Mesendoderm (in vitro differentiated cells): ENCODE measurements around the gene OR51I2.
A peak's percentile ranks its signal among the peaks of the same experiment; 100 is the strongest.

Source experiments
- DNase-seq: peaks from one replicate; pipeline ENCODE4 v3.0.0; 2013
- H2AK5ac ChIP-seq: 2 replicates; pipeline ENCODE4 v1.6.1; 2013; ENCODE audit warnings: low read length, inconsistent platforms
- H2BK120ac ChIP-seq: 2 replicates; pipeline ENCODE4 v1.6.1; 2013; ENCODE audit warnings: low read depth, mild to moderate bottlenecking, low read length, moderate library complexity, mixed read lengths
- H2BK15ac ChIP-seq: replicated peaks from 2 replicates; pipeline ENCODE4 v1.6.1; 2013; ENCODE audit warnings: low read depth, mild to moderate bottlenecking, moderate library complexity
- H2BK5ac ChIP-seq: 2 replicates; pipeline ENCODE4 v1.6.1; 2013; ENCODE audit warnings: low read length, inconsistent platforms
- H3K18ac ChIP-seq: 2 replicates; pipeline ENCODE4 v1.6.1; 2013; ENCODE audit warnings: mild to moderate bottlenecking, low read length, mixed read lengths
- H3K23ac ChIP-seq: one replicate; pipeline ENCODE4 v1.6.1; 2013; ENCODE audit warnings: low read length
- H3K27ac ChIP-seq: 2 replicates; pipeline ENCODE4 v1.5.1; 2013; ENCODE audit warnings: low read depth, mild to moderate bottlenecking, inconsistent platforms, low read length, moderate library complexity
- H3K27me3 ChIP-seq: 2 replicates; pipeline ENCODE4 v1.6.1; 2013; ENCODE audit warnings: low read length, control low read depth, mild to moderate bottlenecking, inconsistent platforms; ENCODE audit not compliant: insufficient read depth, poor library complexity
- H3K36me3 ChIP-seq: 2 replicates; pipeline ENCODE4 v1.6.1; 2013; ENCODE audit warnings: low read length, inconsistent platforms; ENCODE audit not compliant: control insufficient read depth, insufficient read depth
- H3K4ac ChIP-seq: one replicate; pipeline ENCODE4 v1.6.1; 2013; ENCODE audit warnings: low read depth, mild to moderate bottlenecking, low read length, moderate library complexity
- H3K4me1 ChIP-seq: 2 replicates; pipeline ENCODE4 v1.6.1; 2013; ENCODE audit warnings: low read depth, low read length, inconsistent platforms; ENCODE audit not compliant: control insufficient read depth
- H3K4me2 ChIP-seq: 2 replicates; pipeline ENCODE4 v1.6.1; 2013; ENCODE audit warnings: low read length
- H3K4me3 ChIP-seq: 2 replicates; pipeline ENCODE4 v1.5.1; 2013; ENCODE audit warnings: mild to moderate bottlenecking, low read length
- H3K56ac ChIP-seq: one replicate; pipeline ENCODE4 v1.6.1; 2013; ENCODE audit warnings: low read length
- H3K79me1 ChIP-seq: 2 replicates; pipeline ENCODE4 v1.6.1; 2013; ENCODE audit warnings: low read length, inconsistent platforms
- H3K79me2 ChIP-seq: 2 replicates; pipeline ENCODE4 v1.6.1; 2013; ENCODE audit warnings: mild to moderate bottlenecking, low read length; ENCODE audit not compliant: control insufficient read depth, insufficient read depth
- H3K9ac ChIP-seq: 2 replicates; pipeline ENCODE4 v1.6.1; 2013; ENCODE audit warnings: low read length, inconsistent platforms
- H4K5ac ChIP-seq: one replicate; pipeline ENCODE4 v1.6.1; 2013; ENCODE audit warnings: low read length
- H4K8ac ChIP-seq: one replicate; pipeline ENCODE4 v1.6.1; 2013; ENCODE audit warnings: low read depth, mild to moderate bottlenecking, control low read depth, low read length, moderate library complexity
- WGBS: extraction: QIAGEN DNeasy Blood & Tissue Kit; methylation state at CpG from one replicate; pipeline ENCODE4 v1.1.7; 2013; ENCODE audit warnings: low lambda C conversion rate, missing lambda C conversion rate; ENCODE audit not compliant: insufficient coverage; ENCODE audit errors: extremely low coverage; 5-methylcytosine and 5-hydroxymethylcytosine counted together

OR51I2 gene

DNA sequence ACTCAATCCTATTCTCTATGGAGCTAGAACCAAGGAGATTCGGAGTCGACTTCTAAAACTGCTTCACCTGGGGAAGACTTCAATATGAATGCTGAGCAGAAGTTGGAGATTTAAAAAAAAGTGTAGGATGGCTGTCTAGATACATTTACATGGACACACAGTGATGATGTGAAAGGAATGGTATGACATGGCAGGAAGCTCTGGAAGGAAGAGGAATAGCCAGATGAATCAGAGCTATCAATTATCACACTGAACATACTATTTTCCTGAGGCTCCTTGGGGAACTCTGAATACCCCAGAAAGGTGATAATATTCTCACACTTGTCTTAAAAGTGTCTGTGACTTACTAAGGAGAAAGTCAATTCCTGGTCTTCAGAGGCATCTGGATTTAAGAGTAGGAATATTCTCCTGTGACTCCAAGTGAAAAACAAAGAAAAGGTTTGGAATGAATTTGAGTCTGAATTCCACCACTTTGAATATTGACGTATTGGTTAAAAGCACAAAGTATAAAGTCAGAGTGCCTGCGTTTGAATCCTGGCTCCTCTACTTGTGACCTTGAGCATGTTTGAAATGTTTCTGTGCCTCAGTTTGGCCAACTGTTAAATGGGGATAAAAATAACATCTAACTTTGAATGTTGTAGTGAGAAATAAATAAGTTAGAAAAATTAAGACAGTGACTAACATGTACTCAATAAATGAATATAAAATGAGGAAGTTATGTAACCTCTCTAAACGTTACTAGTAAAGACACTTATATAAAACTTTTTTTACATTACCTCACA is 40.6 kb downstream of the OR51I2 start:
- no peak for DNase-seq
- no peak overlapping the region for H3K9ac ChIP-seq
- no peak overlapping the region for H2AK5ac ChIP-seq

GRCh38 chr11:5499671-5500070 is 50.5 kb downstream of the OR51I2 start:
- Histone ChIP-seq H2AK5ac (no peak overlapping the region), H2BK120ac (no peak overlapping the region), H3K27ac (no peak overlapping the region), H3K56ac (no peak overlapping the region), H3K4ac (no peak overlapping the region), H3K4me3 (no peak overlapping the region), H4K8ac (no peak overlapping the region), H3K4me1 (no peaks in the 10 kb centered on the region), H3K23ac (no peak overlapping the region), H3K4me2 (no peak overlapping the region), H2BK15ac (no peak overlapping the region), H3K79me2 (no peaks in the 10 kb centered on the region), H3K18ac (no peak overlapping the region), H3K79me1 (no peaks in the 10 kb centered on the region), H3K9ac (no peak overlapping the region), H3K36me3 (no peaks in the 10 kb centered on the region), H2BK5ac (no peak overlapping the region), H4K5ac (no peak overlapping the region), H3K27me3 (no peaks in the 10 kb centered on the region)
- DNase-seq = peak; percentile 22
- no CpG with 5 or more reads among the region's 2 CpGs for WGBS

More for the DNA sequence above, 40.6 kb downstream of the OR51I2 start:
- Histone ChIP-seq H3K4me3 (no peak overlapping the region), H3K27ac (no peak overlapping the region), H3K18ac (no peak overlapping the region), H2BK120ac (no peak overlapping the region), H2BK15ac (no peak overlapping the region), H3K4me2 (no peak overlapping the region), H2BK5ac (no peak overlapping the region), H3K27me3 (no peaks in the 10 kb centered on the region), H4K8ac (no peak overlapping the region), H3K23ac (no peak overlapping the region), H3K56ac (no peak overlapping the region), H4K5ac (no peak overlapping the region), H3K79me2 (no peaks in the 10 kb centered on the region), H3K79me1 (no peaks in the 10 kb centered on the region), H3K4ac (no peak overlapping the region), H3K36me3 (no peaks in the 10 kb centered on the region), H3K4me1 (no peaks in the 10 kb centered on the region)
- WGBS = no CpG with 5 or more reads among the region's 5 CpGs

DNA sequence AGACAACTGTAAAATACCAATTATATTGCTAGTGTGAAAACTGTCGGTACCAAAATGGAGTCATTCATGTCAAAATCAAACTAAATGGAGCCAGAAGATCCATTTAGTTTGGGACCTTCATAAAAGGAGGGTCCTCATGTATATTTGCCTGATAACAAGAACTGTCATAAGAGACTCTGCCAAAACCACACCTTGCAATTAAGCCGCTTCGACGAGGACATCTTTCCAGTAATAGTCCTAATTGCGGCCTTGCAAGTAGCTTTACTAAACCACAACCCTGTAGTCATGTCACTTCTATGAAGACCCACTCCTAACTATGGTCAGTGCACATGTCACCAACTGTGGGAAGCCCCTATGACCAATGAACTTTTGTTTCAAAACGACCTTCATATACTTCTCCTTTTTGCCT is 51.3 kb downstream of the OR51I2 start:
- Histone ChIP-seq H3K79me2 (no peaks in the 10 kb centered on the region), H2AK5ac (no peak overlapping the region), H3K4me2 (no peak overlapping the region), H3K9ac (no peak overlapping the region), H4K5ac (no peak overlapping the region), H3K56ac (no peak overlapping the region), H3K23ac (no peak overlapping the region), H4K8ac (no peak overlapping the region), H3K4me3 (no peak overlapping the region), H3K27me3 (no peaks in the 10 kb centered on the region), H3K79me1 (no peaks in the 10 kb centered on the region), H3K4ac (no peak overlapping the region), H3K18ac (no peak overlapping the region), H3K27ac (no peak overlapping the region), H2BK120ac (no peak overlapping the region), H3K4me1 (no peaks in the 10 kb centered on the region), H2BK15ac (no peak overlapping the region), H3K36me3 (no peaks in the 10 kb centered on the region), H2BK5ac (no peak overlapping the region)
- no peak for DNase-seq
- WGBS = no CpG with 5 or more reads among the region's 6 CpGs

- H3K9ac ChIP-seq = no peak overlapping the region
- no peak overlapping the region for H2BK5ac ChIP-seq
- no peak overlapping the region for H3K56ac ChIP-seq
- H3K79me1 ChIP-seq = no peaks in the 10 kb centered on the region
- no peak overlapping the region for H3K23ac ChIP-seq
- H3K27ac ChIP-seq = no peak overlapping the region
- no peak overlapping the region for H4K8ac ChIP-seq
- no peak overlapping the region for H2BK15ac ChIP-seq
- no peak for DNase-seq
- no peak overlapping the region for H3K4me3 ChIP-seq
- WGBS = no CpG with 5 or more reads among the region's 2 CpGs
- H3K4me2 ChIP-seq = no peak overlapping the region
- no peak overlapping the region for H4K5ac ChIP-seq
- no peaks in the 10 kb centered on the region for H3K36me3 ChIP-seq
- H3K18ac ChIP-seq = no peak overlapping the region
- no peak overlapping the region for H2AK5ac ChIP-seq
- no peaks in the 10 kb centered on the region for H3K79me2 ChIP-seq
- no peaks in the 10 kb centered on the region for H3K27me3 ChIP-seq
- H3K4ac ChIP-seq = no peak overlapping the region
- no peak overlapping the region for H2BK120ac ChIP-seq
- H3K4me1 ChIP-seq = no peaks in the 10 kb centered on the region
Measured at GRCh38 chr11:5504403-5504921, 55.3 kb downstream of the OR51I2 start.

DNA sequence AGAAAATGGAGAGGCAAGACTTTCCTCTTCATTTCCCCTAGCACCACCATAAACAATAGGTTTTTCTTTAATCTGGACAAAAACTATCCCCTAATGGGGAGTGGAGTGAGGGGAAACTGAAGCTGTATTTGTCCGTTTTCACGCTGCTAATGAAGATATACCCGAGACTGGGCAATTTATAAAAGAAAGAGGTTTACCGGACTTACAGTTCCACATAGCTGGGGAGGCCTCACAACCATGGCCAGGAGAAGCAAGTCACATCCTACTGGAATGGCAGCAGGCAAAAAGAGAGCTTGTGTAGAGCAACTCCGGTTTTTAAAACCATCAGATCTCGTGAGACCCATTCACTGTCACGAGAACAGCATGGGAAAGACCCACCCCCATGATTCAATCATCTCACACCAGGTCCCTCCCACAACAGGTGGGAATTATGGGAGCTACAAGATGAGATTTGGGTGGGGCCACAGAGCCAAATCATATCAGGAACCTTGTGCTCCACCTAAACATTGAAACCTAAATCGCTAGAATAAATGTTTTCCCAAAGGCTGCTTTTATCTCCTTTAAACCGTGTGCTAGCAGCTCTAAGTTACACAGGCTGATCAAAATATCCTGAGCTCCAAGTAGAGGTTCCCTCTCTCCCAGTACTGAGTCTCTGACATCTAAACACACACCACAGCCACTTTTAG is 56.4 kb downstream of the OR51I2 start:
- H3K27me3 ChIP-seq = no peaks in the 10 kb centered on the region
- no peak overlapping the region for H3K18ac ChIP-seq
- H3K4me3 ChIP-seq = no peak overlapping the region
- no peak overlapping the region for H2AK5ac ChIP-seq
- no peak overlapping the region for H3K23ac ChIP-seq
- no peak overlapping the region for H3K27ac ChIP-seq
- H2BK120ac ChIP-seq = no peak overlapping the region
- no peak overlapping the region for H3K56ac ChIP-seq
- H2BK15ac ChIP-seq = no peak overlapping the region
- no peak overlapping the region for H2BK5ac ChIP-seq
- no peak overlapping the region for H3K4ac ChIP-seq
- H4K8ac ChIP-seq = no peak overlapping the region
- H3K79me1 ChIP-seq = no peaks in the 10 kb centered on the region
- H3K36me3 ChIP-seq = no peaks in the 10 kb centered on the region
- no peak for DNase-seq
- H3K9ac ChIP-seq = no peak overlapping the region
- H3K4me2 ChIP-seq = no peak overlapping the region
- H3K79me2 ChIP-seq = no peaks in the 10 kb centered on the region
- H4K5ac ChIP-seq = no peak overlapping the region
- WGBS = no CpG with 5 or more reads among the region's 9 CpGs
- H3K4me1 ChIP-seq = no peaks in the 10 kb centered on the region
